ENCODE measurements around the gene TPP2. TPM values are rescaled to one million over a fixed set of nuclear protein-coding genes. Genes with fewer than 3 reads are reported as not detected.

TPP2 gene
- total RNA-seq, 1 donor from 2014 or later = 51.4 TPM

- TF ChIP-seq CTCF (IDR thresholded peaks at IDR 0.05; ENCODE audit: insufficient read depth, low read length, poor library complexity, severe bottlenecking) = no peak
- no peak for DNase-seq (ENCODE audit: low read depth)
Observed at GRCh38 chr13:102586615-102587014, 10.2 kb upstream of the TPP2 start.

GRCh38 chr13:102587916-102588315, 8.9 kb upstream of the TPP2 start:
- no peak for TF ChIP-seq CTCF (IDR thresholded peaks at IDR 0.05; ENCODE audit: insufficient read depth, low read length, poor library complexity, severe bottlenecking)
- Histone ChIP-seq H3K36me3 (ENCODE audit: control insufficient read depth, insufficient read depth, low read length) (no peaks in the 10 kb centered on the region), H3K4me3 (ENCODE audit: low read depth, low read length) (no peak overlapping the region), H3K27me3 (ENCODE audit: control insufficient read depth, insufficient read depth, low read length) (no peaks in the 10 kb centered on the region)
- no peak for DNase-seq (ENCODE audit: low read depth)

More at GRCh38 chr13:102586615-102587014, 10.2 kb upstream of the TPP2 start:
- Histone ChIP-seq H3K36me3 (ENCODE audit: control insufficient read depth, insufficient read depth, low read length) (no peaks in the 10 kb centered on the region), H3K4me3 (ENCODE audit: low read depth, low read length) (no peak overlapping the region), H3K27me3 (ENCODE audit: control insufficient read depth, insufficient read depth, low read length) (no peaks in the 10 kb centered on the region)

GRCh38 chr13:102589301-102589822, 7.4 kb upstream of the TPP2 start:
- no peaks in the 10 kb centered on the region for H3K27me3 ChIP-seq (ENCODE audit: control insufficient read depth, insufficient read depth, low read length)
- no peak for DNase-seq (ENCODE audit: low read depth)
- H3K36me3 ChIP-seq (ENCODE audit: control insufficient read depth, insufficient read depth, low read length) = no peaks in the 10 kb centered on the region
- no peak overlapping the region for H3K4me3 ChIP-seq (ENCODE audit: low read depth, low read length)
- TF ChIP-seq CTCF (IDR thresholded peaks at IDR 0.05; ENCODE audit: insufficient read depth, low read length, poor library complexity, severe bottlenecking) = no peak

- H3K4me3 ChIP-seq (ENCODE audit: low read depth, low read length) = peak overlapping the region; percentile 45
- TF ChIP-seq CTCF (IDR thresholded peaks at IDR 0.05; ENCODE audit: insufficient read depth, low read length, poor library complexity, severe bottlenecking) = peak; percentile 81
- DNase-seq (ENCODE audit: low read depth) = no peak
- no peaks in the 10 kb centered on the region for H3K27me3 ChIP-seq (ENCODE audit: control insufficient read depth, insufficient read depth, low read length)
- H3K36me3 ChIP-seq (ENCODE audit: control insufficient read depth, insufficient read depth, low read length) = no peaks in the 10 kb centered on the region
Observed at GRCh38 chr13:102591988-102592781, 4.6 kb upstream of the TPP2 start.

GRCh38 chr13:102593466-102593865, 3.3 kb upstream of the TPP2 start:
- no peak for DNase-seq (ENCODE audit: low read depth)
- Histone ChIP-seq H3K4me3 (ENCODE audit: low read depth, low read length) (no peak overlapping the region), H3K27me3 (ENCODE audit: control insufficient read depth, insufficient read depth, low read length) (no peaks in the 10 kb centered on the region), H3K36me3 (ENCODE audit: control insufficient read depth, insufficient read depth, low read length) (no peaks in the 10 kb centered on the region)
- no peak for TF ChIP-seq CTCF (IDR thresholded peaks at IDR 0.05; ENCODE audit: insufficient read depth, low read length, poor library complexity, severe bottlenecking)

All from kidney epithelial cell (primary cell).